Islet precursor cell (in vitro differentiated cells): Measurements from ENCODE around the gene AHI1.

Experiments
- DNase-seq: peaks from one replicate; pipeline ENCODE4 v3.0.0-alpha.2; 2018

Gene AHI1

DNA sequence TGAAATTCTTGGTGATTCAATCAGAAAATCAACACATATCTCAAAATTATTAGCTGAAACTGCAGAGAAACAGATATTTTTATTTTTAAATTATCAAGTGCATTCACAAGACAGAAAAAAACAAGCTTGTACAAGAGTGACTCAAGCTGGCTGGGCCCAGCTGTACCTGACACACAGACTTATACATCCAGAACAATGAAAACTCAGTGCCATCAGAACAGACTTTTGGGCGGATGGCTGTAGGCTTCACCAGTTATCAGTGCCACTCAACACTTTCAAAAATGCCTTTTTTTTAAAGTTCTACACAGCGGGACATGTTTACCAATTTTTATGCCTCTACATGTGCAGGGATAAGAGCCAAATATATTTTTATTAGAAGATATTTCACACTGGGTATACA, 213.6 kb downstream of the AHI1 start:
- no peak for DNase-seq

DNA sequence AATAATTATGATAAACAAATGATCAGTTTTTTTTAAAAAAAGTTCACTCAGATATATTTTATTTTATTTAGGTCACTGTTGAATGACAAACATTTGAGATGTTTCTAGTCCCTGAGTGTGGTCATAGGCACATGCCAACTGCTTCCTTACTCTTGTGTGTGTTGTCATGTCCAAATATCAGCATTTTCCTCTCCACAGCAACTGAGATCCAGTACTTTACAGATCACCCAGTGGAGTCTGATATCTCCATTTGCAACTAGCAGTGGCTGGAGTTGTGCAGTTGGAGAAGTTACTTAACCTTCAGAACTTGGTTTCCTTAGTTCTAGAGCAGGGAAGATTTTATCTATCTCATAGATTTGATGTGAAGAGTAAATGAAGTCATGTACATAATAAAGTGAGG, 215.1 kb downstream of the AHI1 start:
- no peak for DNase-seq

DNA sequence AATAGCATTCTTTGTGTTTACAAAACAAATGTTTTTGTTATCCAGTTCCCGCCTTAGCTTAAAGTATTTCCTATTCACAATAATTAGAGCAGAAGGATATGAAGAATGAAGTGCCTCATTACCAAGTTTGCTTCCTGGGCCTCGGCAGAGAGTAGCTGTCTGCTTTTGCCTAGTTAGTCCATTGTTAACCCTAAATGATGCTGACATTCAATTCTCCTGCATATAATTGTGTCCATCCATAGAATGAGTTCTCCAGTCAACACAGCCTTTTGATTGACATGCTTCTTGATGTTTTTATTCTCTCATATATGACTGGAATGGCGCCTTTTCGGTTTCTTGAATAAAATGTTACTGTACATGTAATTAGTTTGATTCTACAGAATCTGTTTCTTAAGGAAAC, 215.6 kb downstream of the AHI1 start:
- DNase-seq, result no peak

DNA sequence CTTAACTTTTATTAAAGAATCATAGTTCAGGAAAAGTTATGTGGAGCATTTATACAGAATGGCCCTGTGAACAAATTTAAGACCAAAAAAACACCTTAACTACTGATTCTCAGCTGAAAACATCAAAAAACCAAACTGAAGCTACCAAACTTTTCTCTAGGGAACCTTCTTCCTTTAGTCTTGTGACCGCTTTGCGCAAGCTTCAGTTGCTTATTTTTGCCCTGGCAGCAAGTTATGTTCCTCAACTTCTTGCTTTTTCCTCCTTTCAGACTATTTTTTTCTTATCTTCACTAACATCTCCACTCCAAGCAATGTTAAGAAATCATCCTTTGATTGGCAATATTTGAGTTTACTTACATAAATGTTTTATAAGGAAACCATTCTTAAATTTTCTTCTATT, 216.3 kb downstream of the AHI1 start:
- DNase-seq, result no peak

DNA sequence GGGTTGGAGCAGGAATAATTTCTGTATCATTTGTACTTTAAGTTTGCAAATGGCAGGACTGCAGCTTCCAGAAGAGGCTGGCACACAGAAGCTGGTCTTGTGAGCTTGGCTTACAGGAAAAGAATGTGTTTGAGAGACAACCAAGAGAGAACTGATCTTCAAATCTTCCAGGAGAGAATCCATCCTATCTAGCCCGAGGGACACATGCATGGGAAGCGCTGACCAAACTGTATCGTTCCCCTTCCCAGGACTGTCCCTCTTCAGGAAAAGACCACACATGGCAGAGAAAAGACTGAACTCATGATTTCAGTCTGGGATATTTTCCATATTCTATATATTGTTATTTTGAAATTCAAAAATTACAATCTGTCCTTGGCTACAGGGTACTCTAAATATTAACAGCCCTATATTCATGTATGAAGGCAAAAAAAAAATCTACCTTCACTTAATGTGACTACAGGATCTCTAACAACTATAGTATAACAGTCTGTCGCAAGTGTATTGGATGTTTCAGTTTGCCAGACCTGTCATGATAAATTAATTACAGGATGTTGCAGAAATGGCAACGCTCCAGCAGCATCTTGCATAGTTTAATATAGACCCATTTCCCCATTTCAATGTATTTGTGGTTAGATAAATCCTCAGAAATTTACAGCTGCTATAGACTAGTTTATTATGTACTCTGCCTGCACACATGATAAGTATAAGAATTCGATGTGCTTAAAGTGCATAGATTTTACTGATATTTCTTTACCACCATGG, 217.0 kb downstream of the AHI1 start:
- no peak for DNase-seq

DNA sequence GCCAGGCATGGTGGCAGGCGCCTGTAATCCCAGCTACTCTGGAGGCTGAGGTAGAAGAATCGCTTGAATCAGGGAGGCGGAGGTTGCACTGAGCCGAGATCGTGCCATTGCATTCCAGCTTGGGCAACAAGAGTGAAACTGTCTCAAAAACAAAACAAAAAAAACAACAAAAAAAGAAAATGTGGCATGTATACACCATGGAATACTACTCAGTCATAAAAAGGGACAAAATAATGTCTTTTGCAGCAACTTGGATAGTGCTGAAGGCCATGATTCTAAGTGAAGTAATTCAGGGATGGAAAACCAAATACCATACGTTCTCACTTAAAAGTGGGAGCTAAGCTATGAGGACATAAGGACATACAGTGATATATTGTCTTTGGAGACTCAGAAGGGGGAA, 220.1 kb downstream of the AHI1 start:
- no peak for DNase-seq

DNA sequence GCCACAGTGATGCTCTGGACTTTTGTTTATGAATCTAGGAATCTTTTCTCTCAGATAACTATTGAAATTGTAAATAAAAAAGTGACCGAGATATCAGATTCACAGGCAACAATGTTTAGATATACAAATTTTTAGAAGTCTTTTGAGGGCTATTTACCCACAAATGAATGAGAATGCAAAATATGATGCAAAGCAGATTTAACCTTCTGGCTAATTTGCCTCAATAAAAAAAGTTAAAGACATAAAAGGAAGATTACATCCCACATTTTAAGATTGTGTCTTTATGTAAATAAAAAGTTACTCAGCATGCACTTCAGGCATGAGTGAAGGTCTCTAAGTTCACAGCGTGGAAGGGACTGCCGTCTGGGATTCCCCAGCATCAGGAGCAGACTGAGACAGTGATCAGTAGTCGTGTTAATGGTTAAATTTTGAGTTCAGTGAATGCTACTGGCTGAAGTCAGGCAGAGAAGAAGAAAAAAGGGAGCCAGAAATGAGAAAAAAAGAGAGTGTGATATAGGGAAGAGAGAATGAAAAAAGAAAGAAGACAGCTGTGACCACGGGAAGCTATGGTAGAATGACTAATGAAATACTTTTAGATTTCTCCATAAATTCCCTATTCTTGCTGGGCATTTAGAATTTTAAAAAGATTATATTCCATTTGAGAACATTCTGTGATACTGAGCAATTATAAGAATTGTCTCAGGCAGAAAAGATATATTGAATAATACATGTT, 222.8 kb downstream of the AHI1 start:
- DNase-seq, result no peak

DNA sequence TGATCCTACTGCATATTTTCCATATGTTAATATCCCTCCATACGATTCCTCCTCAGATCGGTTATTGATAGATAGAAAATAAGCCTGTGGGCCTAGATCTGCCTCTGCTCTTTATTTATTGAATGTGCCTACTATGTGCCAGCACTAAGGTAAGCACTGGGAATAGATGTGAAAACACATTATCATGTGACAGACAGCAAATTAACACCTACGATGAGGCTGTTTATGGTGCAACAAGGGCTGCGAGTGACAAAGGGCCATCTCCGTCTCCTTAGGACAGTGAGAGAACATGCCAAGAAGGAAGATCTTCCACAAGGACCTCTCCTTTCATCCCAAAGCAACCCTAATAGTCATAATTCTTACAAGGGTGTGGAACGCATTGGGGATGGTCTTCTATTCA, 225.9 kb downstream of the AHI1 start:
- DNase-seq, result no peak

DNA sequence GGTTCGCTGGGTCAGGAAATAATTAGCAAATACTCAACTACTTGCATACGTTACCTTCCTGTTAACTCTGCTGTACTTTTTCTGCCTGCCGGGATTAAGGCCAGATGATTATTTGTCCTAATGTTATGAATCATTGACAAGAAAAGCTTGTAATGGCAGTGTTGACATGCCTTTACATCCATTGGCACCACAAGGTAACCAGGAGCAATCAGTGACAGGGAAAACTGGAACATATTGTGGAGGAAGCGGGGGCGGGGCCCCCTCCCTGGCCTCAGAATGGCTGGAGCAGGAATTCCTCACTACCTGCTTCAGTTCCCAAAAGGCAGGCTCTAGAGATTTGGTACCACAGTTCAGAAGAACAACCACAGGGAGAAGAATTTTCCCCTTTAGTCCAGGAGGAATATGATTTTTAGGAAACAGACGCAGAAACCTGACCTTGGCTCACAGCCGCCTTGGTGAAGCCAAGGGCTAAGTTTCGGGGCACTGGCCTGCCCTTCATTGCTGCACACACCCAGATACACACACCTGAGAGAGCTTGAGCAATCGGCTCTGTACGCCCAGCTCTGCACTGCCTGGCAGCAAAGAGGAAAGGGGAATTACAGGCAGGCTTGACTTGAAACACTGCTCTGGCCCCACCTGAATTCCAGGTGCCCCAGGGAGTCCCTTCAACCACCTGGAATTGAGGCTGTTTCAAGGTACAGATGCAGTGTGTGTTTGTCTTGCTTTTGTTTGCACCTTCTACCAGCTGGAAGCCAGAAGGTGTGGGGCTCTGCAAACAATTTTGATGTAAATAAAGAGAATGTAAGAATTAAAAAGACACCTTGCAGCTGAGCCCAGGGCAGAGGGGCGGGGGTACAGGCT, 226.6 kb downstream of the AHI1 start:
- peak; percentile 57 for DNase-seq

DNA sequence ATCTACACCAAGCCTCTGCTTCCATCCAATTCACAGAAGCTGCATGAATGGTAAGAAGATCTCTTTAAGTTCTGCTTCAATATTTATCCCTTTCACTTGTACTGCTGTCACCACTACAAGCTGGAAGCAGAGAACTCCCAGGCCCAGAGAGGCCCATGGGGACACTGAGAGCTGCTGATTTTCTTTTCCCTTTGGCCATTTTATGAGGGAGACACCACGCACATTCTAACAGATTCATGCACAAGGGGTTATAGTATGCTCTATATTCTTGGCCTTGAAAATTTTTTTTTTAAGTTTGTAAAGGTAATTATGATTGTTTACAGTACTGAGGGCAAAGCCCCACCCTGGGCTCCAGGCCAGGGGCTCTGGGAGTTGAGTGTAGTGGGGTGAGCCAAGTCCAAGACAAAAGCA, 228.1 kb downstream of the AHI1 start:
- DNase-seq, result no peak

DNA sequence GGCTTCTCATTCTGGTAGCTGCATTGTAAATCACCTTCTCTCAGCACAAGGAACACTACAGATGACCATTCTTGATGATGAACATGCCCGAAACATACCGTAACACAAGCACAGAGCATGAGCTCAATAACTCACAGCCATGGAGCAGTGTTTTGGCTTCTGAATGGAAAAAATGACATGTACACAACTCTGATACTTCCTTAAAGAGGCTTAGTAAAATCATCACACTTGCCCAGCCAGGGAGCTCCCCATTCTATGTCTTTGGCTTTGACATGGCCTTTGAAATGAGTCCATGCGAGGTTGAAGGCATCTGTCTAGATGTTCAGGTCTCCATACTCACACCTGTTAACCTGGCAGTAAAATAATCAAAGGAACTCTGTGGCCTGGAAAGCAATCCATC, 228.8 kb downstream of the AHI1 start:
- DNase-seq, result no peak

DNA sequence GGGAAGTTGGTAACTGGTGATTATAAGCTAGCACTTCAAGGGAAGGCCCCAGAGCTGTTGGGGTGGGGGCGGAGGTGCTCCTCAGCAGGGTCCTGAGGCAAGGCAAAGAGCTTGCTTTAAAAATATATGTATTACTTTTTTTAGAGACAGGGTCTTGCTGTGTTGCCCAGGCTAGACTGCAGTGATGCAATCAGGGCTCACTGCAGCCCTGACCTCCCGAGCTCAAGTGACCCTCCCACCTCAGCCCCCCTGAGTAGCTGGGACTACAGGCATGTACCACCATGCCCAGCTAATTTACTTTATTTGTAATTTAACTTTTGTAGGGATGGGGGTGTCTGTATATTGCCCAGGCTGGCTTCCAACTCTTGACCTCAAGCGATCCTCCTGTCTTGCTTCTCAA, 229.3 kb downstream of the AHI1 start:
- DNase-seq, result no peak

DNA sequence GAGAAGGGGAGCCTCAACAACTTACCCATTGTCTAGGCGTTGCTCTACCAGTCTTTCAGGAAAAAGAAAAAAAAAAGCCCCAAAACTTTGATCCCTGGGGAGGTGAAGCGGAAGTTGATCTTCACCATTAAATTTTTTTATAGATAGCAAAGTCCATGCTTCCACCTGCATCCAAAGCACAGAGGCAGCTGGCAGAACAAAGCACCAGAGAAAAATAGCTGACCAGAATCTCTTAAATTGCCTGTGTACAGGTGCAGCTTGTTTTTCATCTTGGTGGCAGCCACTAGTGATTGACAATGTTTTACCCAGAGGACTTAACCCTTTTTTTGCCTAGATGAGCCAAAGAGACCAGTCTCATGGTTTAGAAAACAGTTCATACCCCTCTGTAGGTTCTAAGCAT, 230.5 kb downstream of the AHI1 start:
- DNase-seq, result no peak

DNA sequence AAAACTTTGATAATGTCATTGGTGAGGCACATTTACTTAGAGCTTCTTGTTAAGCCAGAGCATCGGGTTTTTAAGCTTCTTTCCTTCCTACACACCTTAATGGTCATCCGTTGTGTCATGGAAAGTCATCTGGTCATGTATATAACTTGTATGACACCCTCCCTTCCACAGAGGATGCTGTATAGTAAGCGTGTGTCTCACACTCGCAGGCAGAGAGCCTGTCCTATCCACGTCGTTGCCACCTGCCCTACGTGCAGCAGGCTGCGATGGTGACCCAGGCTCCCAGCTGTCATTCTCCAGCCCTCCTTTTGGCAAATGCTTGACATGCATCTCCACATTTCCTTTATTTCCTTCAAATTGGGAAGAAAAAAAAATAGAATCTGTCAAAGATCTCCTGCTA, 230.9 kb downstream of the AHI1 start:
- no peak for DNase-seq

DNA sequence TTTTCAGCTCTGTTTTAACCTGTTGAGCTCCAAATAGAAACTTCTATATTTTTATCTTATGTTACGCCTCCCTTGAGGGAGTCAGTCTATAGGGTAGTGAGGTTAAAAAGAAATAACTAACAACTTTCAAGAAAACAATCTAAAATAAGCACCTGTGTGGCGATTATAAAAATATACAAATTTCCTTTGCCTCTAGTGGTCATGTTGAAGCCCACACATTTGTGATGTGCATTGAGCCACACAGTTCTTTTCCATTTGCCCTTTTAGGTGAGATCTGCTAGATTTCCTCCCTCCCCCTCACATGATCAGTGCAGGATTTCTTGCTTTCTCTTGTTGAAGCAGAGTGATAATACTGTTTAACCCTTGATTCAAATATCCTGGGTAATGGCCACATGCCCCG, 232.3 kb downstream of the AHI1 start:
- no peak for DNase-seq

DNA sequence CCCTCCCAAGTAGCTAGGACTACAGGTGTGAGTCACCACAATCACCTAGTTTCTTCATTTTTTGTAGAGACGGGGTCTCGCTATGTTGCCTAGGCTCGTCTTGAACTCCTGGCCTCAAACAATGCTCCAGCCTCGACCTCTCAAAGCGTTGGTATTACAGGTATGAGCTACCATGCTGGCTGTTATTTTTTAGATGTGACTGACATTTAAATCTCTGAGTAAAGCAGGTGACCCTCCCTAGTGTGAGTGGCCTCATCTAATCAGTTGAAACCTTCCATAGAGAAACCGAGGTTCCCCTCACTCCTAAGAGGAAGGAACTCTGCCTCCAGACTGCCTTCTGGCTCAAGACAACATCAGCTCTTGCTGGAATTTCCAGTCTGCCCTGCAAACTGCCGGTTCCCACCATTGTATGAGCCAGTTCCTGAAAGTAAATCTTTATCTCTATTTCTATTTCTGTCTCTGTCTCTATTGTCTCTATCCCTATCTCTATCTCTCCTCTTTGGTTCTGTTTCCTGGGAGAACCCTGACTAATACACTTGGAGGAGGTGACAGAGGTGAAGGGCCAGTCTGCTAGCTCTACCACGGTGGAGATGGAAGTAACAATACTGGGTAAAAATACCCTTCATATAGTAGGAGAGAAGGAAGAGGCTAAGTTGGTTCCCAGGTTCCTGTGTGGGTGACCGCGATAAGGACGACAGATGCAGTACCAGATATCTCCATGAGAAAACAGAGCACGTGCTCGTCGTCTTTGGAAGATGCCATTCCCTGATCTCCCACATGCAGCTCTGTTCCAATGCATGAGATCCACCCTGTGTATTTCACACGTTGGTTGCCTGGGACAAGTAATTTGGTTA, 235.4 kb downstream of the AHI1 start:
- no peak for DNase-seq

DNA sequence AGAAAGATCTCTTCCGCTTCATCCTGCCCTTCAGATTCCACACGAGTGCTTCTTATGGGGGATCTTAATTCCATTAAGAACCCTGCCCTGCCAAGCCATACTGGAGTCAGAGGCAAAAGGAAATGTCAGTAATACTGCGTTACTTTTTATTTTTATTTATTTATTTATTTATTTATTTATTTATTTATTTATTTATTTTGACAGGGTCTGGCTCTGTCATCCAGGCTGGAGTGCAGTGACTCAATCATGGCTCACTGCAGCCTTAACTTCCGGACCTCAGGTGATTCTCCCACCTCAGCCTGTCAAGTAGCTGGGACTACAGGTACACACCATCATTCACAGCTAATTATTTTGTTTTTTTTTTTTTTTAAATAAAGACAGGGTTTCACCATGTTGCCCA, 236.9 kb downstream of the AHI1 start:
- DNase-seq, result no peak

DNA sequence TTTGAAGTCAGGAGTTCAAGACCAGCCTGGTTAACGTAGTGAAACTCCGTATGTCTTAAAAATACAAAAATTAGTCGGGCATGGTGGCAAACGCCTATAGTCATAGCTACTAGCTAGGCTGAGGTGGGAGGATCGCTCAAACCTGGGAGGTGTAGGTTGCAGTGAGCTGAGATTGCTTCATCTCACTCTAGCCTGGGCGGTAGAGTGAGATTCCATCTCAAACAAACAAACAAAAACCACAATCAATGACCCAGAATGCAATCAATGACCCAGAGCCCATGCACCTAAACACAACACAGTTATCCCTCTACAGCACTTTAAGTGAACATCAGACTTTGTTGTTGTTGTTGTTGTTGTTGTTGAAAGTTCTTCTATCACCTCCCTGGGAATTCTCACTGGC, 238.6 kb downstream of the AHI1 start:
- no peak for DNase-seq

DNA sequence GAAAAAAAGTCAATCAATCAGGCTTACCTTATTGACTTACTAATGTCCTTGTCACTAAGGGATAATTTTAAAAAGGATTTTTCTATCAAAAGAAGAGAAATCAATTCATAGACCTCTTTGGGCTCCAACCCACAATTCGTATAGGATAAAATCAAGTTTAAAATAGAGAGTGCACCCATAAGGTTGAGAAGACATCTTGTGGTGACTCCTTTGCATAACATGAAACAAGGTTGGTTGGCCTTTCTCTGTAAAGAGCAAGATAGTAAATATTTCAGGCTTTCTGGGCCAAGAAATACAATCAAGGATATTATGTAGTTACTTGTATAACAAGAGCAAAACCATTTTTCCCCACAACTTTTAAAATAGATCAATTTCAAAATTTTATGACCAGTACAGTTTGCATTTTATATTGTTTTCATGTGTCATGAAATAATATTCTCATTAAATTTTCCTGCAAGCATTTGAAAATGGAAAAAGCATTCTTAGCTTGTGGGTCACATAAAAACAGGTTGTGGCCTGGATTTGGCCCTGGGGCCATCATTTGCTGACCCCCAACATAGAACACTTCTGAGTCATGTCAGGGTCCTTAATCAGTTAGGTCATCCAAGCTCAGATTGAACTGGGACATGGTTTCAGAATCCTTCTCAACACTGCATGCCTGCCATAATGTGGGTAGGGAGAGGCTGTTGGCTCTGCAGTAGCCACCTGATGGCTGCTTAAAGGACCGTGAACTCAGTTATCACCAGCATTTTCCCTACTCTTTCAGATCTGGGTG, 239.7 kb downstream of the AHI1 start:
- DNase-seq, result no peak

DNA sequence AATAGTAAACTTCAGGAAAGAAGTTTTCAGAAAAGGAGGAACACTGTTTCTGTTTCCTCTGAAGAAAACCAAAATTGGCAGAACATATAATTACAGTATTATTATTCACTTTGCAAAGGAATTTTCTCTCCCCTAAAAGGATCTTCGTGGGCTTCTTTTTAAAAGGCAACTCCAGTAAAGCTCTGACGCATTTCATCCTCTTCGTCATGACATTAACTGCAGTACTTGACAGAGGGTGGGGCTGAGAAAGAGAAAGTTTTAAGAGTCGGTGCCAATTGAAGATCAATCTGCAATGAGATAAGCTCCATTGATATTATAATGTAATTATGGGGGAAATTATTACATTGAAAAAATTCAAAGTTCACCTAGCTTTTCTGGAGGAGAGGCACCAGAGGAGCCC, 240.7 kb downstream of the AHI1 start:
- no peak for DNase-seq

DNA sequence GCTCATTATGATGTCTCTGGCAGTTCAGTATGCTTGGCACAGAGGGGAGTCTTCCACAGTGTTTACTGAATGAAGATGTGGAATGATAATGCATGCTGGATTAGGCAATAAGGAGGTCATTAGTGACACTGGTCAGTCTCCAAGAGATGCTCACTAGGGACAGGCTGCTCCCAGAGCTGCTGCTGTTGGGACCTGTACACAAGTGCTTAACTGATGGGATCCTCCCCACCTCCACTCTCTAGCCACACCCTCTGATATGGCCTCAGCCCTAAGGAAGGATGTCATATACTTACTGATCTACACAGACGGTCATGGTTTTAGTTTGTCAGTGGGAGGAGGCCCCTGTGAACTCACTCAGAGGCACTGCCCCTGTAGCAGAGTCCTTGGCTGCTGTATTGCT, 243.1 kb downstream of the AHI1 start:
- no peak for DNase-seq
